Measurements from ENCODE around the gene FOXP1. TPM values are rescaled to one million over a fixed set of nuclear protein-coding genes. Genes with fewer than 3 reads are reported as not detected.
"Not testable (repeated sequence)": the region's sequence is repeated elsewhere in the genome, so short reads cannot be mapped to it uniquely, and the experiment has no call there.

FOXP1 gene
- total RNA-seq, 1 donor from 2014 or later, result 113 TPM

- H3K4me1 Mint-ChIP-seq (ENCODE audit: unreplicated experiment), result peaks cover 60% of the 10 kb centered on the region
- TF ChIP-seq CTCF (conservative IDR thresholded peaks at IDR 0.05), result no peak
- H3K36me3 Mint-ChIP-seq, result peaks cover 55% of the 10 kb centered on the region
- DNase-seq (ENCODE audit: extremely low spot score, unreplicated experiment), result no peak
- peak overlapping the region; percentile 11 for H3K4me3 Mint-ChIP-seq
- no peaks in the 10 kb centered on the region for H3K9me3 Mint-ChIP-seq
- H3K27ac Mint-ChIP-seq, result peak overlapping the region; percentile 100
- H3K27me3 Mint-ChIP-seq, result no peaks in the 10 kb centered on the region
Measured at GRCh38 chr3:70981231-70981880, 602.2 kb downstream of the FOXP1 start.

- peak overlapping the region; percentile 100 for H3K27ac Mint-ChIP-seq
- no peak overlapping the region for H3K4me3 Mint-ChIP-seq
- H3K27me3 Mint-ChIP-seq, result no peaks in the 10 kb centered on the region
- TF ChIP-seq CTCF (conservative IDR thresholded peaks at IDR 0.05), result no peak
- peaks cover 60% of the 10 kb centered on the region for H3K4me1 Mint-ChIP-seq (ENCODE audit: unreplicated experiment)
- no peaks in the 10 kb centered on the region for H3K9me3 Mint-ChIP-seq
- DNase-seq (ENCODE audit: extremely low spot score, unreplicated experiment), result no peak
- peaks cover 52% of the 10 kb centered on the region for H3K36me3 Mint-ChIP-seq
Measured at GRCh38 chr3:70980646-70981170, 602.8 kb downstream of the FOXP1 start.

- no peak for DNase-seq (ENCODE audit: extremely low spot score, unreplicated experiment)
- Mint-ChIP-seq H3K27me3 (no peaks in the 10 kb centered on the region), H3K36me3 (peaks cover 57% of the 10 kb centered on the region), H3K27ac (peak overlapping the region; percentile 100), H3K9me3 (no peaks in the 10 kb centered on the region), H3K4me3 (peak overlapping the region; percentile 26), H3K4me1 (ENCODE audit: unreplicated experiment) (peaks cover 59% of the 10 kb centered on the region)
- no peak for TF ChIP-seq CTCF (conservative IDR thresholded peaks at IDR 0.05)
Measured at GRCh38 chr3:70979983-70980645, 603.4 kb downstream of the FOXP1 start.

GRCh38 chr3:70977712-70978111 lies 605.8 kb downstream of the FOXP1 start:
- H3K4me3 Mint-ChIP-seq, result no peak overlapping the region
- peaks cover 35% of the 10 kb centered on the region for H3K4me1 Mint-ChIP-seq (ENCODE audit: unreplicated experiment)
- H3K36me3 Mint-ChIP-seq, result peaks cover 47% of the 10 kb centered on the region
- H3K27me3 Mint-ChIP-seq, result no peaks in the 10 kb centered on the region
- H3K9me3 Mint-ChIP-seq, result no peaks in the 10 kb centered on the region
- peak overlapping the region; percentile 59 for H3K27ac Mint-ChIP-seq
- TF ChIP-seq CTCF (conservative IDR thresholded peaks at IDR 0.05), result no peak
- no peak for DNase-seq (ENCODE audit: extremely low spot score, unreplicated experiment)

- H3K27me3 Mint-ChIP-seq; H3K4me3 Mint-ChIP-seq; H3K27ac Mint-ChIP-seq; DNase-seq (ENCODE audit: extremely low spot score, unreplicated experiment); H3K9me3 Mint-ChIP-seq: not testable (repeated sequence)
- Mint-ChIP-seq H3K4me1 (ENCODE audit: unreplicated experiment) (peaks cover 25% of the 10 kb centered on the region), H3K36me3 (peaks cover 60% of the 10 kb centered on the region)
Measured at GRCh38 chr3:70975981-70976380, 607.5 kb downstream of the FOXP1 start.

- no peaks in the 10 kb centered on the region for H3K9me3 Mint-ChIP-seq
- peaks cover 18% of the 10 kb centered on the region for H3K4me1 Mint-ChIP-seq (ENCODE audit: unreplicated experiment)
- peak overlapping the region; percentile 59 for H3K27ac Mint-ChIP-seq
- no peaks in the 10 kb centered on the region for H3K27me3 Mint-ChIP-seq
- no peak overlapping the region for H3K4me3 Mint-ChIP-seq
- DNase-seq (ENCODE audit: extremely low spot score, unreplicated experiment), result no peak
- peaks cover 59% of the 10 kb centered on the region for H3K36me3 Mint-ChIP-seq
- no peak for TF ChIP-seq CTCF (conservative IDR thresholded peaks at IDR 0.05)
Measured at GRCh38 chr3:70974747-70975146, 608.8 kb downstream of the FOXP1 start.

Data from type B pancreatic cell (in vitro differentiated cells).